GM23248 (cell line): Measurements from ENCODE around the gene MST1. TPM values are rescaled to one million over a fixed set of nuclear protein-coding genes. Genes with fewer than 3 reads are reported as not detected.

ENCODE experiments used
- DNase-seq: peaks from one replicate; pipeline ENCODE4 v3.0.0-alpha.2; 2015
- H2AFZ ChIP-seq: fragments of 200-600 bp; sonication (generic); 2 replicates; pipeline ENCODE4 v1.6.1; 2016; ENCODE audit warnings: antibody characterized with exemption
- H3F3A ChIP-seq: fragments of 200-600 bp; sonication (generic); 2 replicates; pipeline ENCODE4 v1.6.1; 2016; ENCODE audit warnings: mild to moderate bottlenecking, antibody characterized with exemption, mixed run types; ENCODE audit not compliant: insufficient read depth
- H3K27ac ChIP-seq: fragments of 200-600 bp; sonication (generic); 2 replicates; pipeline ENCODE4 v1.5.1; 2016; ENCODE audit warnings: mild to moderate bottlenecking
- H3K27me3 ChIP-seq: fragments of 200-600 bp; sonication (generic); replicated peaks from 2 replicates; pipeline ENCODE4 v1.6.1; 2016; ENCODE audit warnings: mild to moderate bottlenecking; ENCODE audit not compliant: insufficient read depth
- H3K36me3 ChIP-seq: fragments of 200-600 bp; sonication (generic); 2 replicates; pipeline ENCODE4 v1.6.1; 2016; ENCODE audit warnings: low read depth, mild to moderate bottlenecking
- H3K4me1 ChIP-seq: fragments of 200-600 bp; sonication (generic); 2 replicates; pipeline ENCODE4 v1.6.1; 2016; ENCODE audit warnings: mild to moderate bottlenecking; ENCODE audit not compliant: insufficient read depth
- H3K4me2 ChIP-seq: fragments of 200-600 bp; sonication (generic); one replicate; pipeline ENCODE4 v1.6.1; 2016; ENCODE audit warnings: mild to moderate bottlenecking; ENCODE audit not compliant: unreplicated experiment
- H3K4me3 ChIP-seq: fragments of 200-600 bp; sonication (generic); 2 replicates; pipeline ENCODE4 v1.5.1; 2016; ENCODE audit warnings: mild to moderate bottlenecking
- H3K79me2 ChIP-seq: fragments of 200-600 bp; sonication (generic); 2 replicates; pipeline ENCODE4 v1.6.1; 2016; ENCODE audit warnings: mild to moderate bottlenecking; ENCODE audit not compliant: insufficient read depth
- H3K9ac ChIP-seq: fragments of 200-600 bp; sonication (generic); 2 replicates; pipeline ENCODE4 v1.6.1; 2016; ENCODE audit warnings: mild to moderate bottlenecking
- H3K9me2 ChIP-seq: fragments of 200-600 bp; sonication (generic); 2 replicates; pipeline ENCODE4 v1.6.1; 2016; ENCODE audit warnings: mixed run types, mild to moderate bottlenecking, moderate library complexity; ENCODE audit not compliant: insufficient read depth
- H3K9me3 ChIP-seq: fragments of 200-600 bp; sonication (generic); one replicate; pipeline ENCODE4 v1.6.1; 2017; ENCODE audit warnings: low read depth
- H4K20me1 ChIP-seq: fragments of 200-600 bp; sonication (generic); 2 replicates; pipeline ENCODE4 v1.6.0; 2016; ENCODE audit not compliant: insufficient read depth
- EZH2 ChIP-seq: fragments of 200-600 bp; sonication (generic); IDR thresholded peaks from 2 replicates; pipeline ENCODE4 v1.6.1; 2018; ENCODE audit warnings: antibody characterized with exemption, mild to moderate bottlenecking; ENCODE audit not compliant: insufficient read depth, poor library complexity, severe bottlenecking
- EZH2phosphoT487 ChIP-seq: fragments of 200-600 bp; sonication (generic); IDR thresholded peaks from 2 replicates; pipeline ENCODE4 v1.6.1; 2018; ENCODE audit warnings: antibody characterized with exemption, moderate library complexity, mild to moderate bottlenecking, low read depth; ENCODE audit not compliant: insufficient read depth
- WGBS, 2 experiments: methylation state at CpG; one replicate each; pipeline ENCODE4 v1.1.6; 2015 to 2017; ENCODE audit warnings: low lambda C conversion rate in 2 of 2, low coverage in 1 of 2; ENCODE audit errors: missing lambda C conversion rate in 2 of 2; 5-methylcytosine and 5-hydroxymethylcytosine counted together
- in situ Hi-C: fragments of 300-500 bp; cut with MboI; formaldehyde crosslinking; loops from 2 replicates; pipeline ENCODE4 v1.15.0; 2020
- polyA plus RNA-seq: library from polyadenylated mRNA; unstranded; fragments of >200 nt; fragmentation: Nextera tagmentation; extraction: Ambion mirVana; gene quantifications from 2 replicates; pipeline ENCODE4 v1.2.1, GENCODE V29; 2016
- total RNA-seq: library from RNA; depleted of rRNA; stranded (reverse); fragments of >200 nt; shearing (Covaris generic); gene quantifications from 2 replicates; pipeline ENCODE4 v1.2.3, GENCODE V29; 2014

The MST1 gene
- total and polyA plus RNA-seq, 2 experiments from 2014 or later, result 3.0 to 6.4 TPM

- Histone ChIP-seq H3K4me2 (no peak overlapping the region), H2AFZ (no peak overlapping the region), H3K4me1 (no peaks in the 10 kb centered on the region), H3K4me3 (no peak overlapping the region), H3K27me3 (no peaks in the 10 kb centered on the region), H4K20me1 (no peaks in the 10 kb centered on the region), H3K27ac (no peak overlapping the region), H3K9ac (no peak overlapping the region), H3F3A (0 out of 2 replicates have a peak, but pooled peaks cover 10% of the 10 kb centered on the region), H3K79me2 (no peaks in the 10 kb centered on the region), H3K36me3 (no peaks in the 10 kb centered on the region), H3K9me2 (no peaks in the 10 kb centered on the region), H3K9me3 (no peaks in the 10 kb centered on the region)
- no peak for TF ChIP-seq EZH2phosphoT487
- no peak for TF ChIP-seq EZH2
- in situ Hi-C loops, result no loop called here
- whole genome bisulfite sequencing, 2 experiments, result 83 to 89% methylated on average over 16 of the region's 16 CpGs
- no peak for DNase-seq
Observed at GRCh38 chr3:49716691-49717210, 27.5 kb upstream of the MST1 start.

GRCh38 chr3:49716169-49716568 is 26.9 kb upstream of the MST1 start:
- 0 out of 2 replicates have a peak, but pooled peaks cover 10% of the 10 kb centered on the region for H3F3A ChIP-seq
- no peak overlapping the region for H3K4me3 ChIP-seq
- no peak overlapping the region for H3K4me2 ChIP-seq
- WGBS, 2 experiments, result 94 to 96% methylated on average over 7 of the region's 7 CpGs
- no peak overlapping the region for H3K9ac ChIP-seq
- H3K27me3 ChIP-seq, result no peaks in the 10 kb centered on the region
- no peaks in the 10 kb centered on the region for H3K9me3 ChIP-seq
- in situ Hi-C loops, result no loop called here
- H3K79me2 ChIP-seq, result no peaks in the 10 kb centered on the region
- no peaks in the 10 kb centered on the region for H3K36me3 ChIP-seq
- no peaks in the 10 kb centered on the region for H4K20me1 ChIP-seq
- no peak for DNase-seq
- TF ChIP-seq EZH2, result no peak
- no peak for TF ChIP-seq EZH2phosphoT487
- H2AFZ ChIP-seq, result no peak overlapping the region
- H3K4me1 ChIP-seq, result no peaks in the 10 kb centered on the region
- H3K9me2 ChIP-seq, result no peaks in the 10 kb centered on the region
- no peak overlapping the region for H3K27ac ChIP-seq

GRCh38 chr3:49715611-49716121 is 26.4 kb upstream of the MST1 start:
- no peak overlapping the region for H2AFZ ChIP-seq
- H3K27ac ChIP-seq, result no peak overlapping the region
- TF ChIP-seq EZH2, result no peak
- no peaks in the 10 kb centered on the region for H3K9me2 ChIP-seq
- H3F3A ChIP-seq, result 0 out of 2 replicates have a peak, but pooled peaks cover 9% of the 10 kb centered on the region
- no peak overlapping the region for H3K4me2 ChIP-seq
- in situ Hi-C loops, result no loop called here
- no peaks in the 10 kb centered on the region for H3K36me3 ChIP-seq
- no peaks in the 10 kb centered on the region for H3K9me3 ChIP-seq
- H3K79me2 ChIP-seq, result no peaks in the 10 kb centered on the region
- 87 to 94% methylated on average over 13 of the region's 13 CpGs for WGBS, 2 experiments
- no peak overlapping the region for H3K9ac ChIP-seq
- DNase-seq, result no peak
- no peaks in the 10 kb centered on the region for H3K4me1 ChIP-seq
- H4K20me1 ChIP-seq, result no peaks in the 10 kb centered on the region
- no peak overlapping the region for H3K4me3 ChIP-seq
- no peaks in the 10 kb centered on the region for H3K27me3 ChIP-seq

GRCh38 chr3:49714728-49715550 is 25.7 kb upstream of the MST1 start:
- no peaks in the 10 kb centered on the region for H4K20me1 ChIP-seq
- no peaks in the 10 kb centered on the region for H3K79me2 ChIP-seq
- no peak for TF ChIP-seq EZH2phosphoT487
- TF ChIP-seq EZH2, result no peak
- no peak overlapping the region for H3K9ac ChIP-seq
- H3K27ac ChIP-seq, result no peak overlapping the region
- WGBS, 2 experiments, result 89 to 92% methylated on average over 13 of the region's 13 CpGs
- DNase-seq, result no peak
- no peak overlapping the region for H2AFZ ChIP-seq
- H3K9me3 ChIP-seq, result no peaks in the 10 kb centered on the region
- in situ Hi-C loops, result no loop called here
- H3K36me3 ChIP-seq, result no peaks in the 10 kb centered on the region
- H3K4me3 ChIP-seq, result no peak overlapping the region
- H3K4me2 ChIP-seq, result no peak overlapping the region
- 0 out of 2 replicates have a peak, but pooled peaks cover 2% of the 10 kb centered on the region for H3F3A ChIP-seq
- H3K27me3 ChIP-seq, result no peaks in the 10 kb centered on the region
- no peaks in the 10 kb centered on the region for H3K9me2 ChIP-seq
- no peaks in the 10 kb centered on the region for H3K4me1 ChIP-seq
